Retinal pigment epithelial cell (primary cell): Measurements from ENCODE around the gene EIF3D.

ENCODE experiments used
- DNase-seq: peaks from one replicate; pipeline ENCODE4 v3.0.0-alpha.2; 2010; ENCODE audit warnings: low read depth
- H3K4me3 ChIP-seq: 2 replicates; pipeline ENCODE4 v1.5.1; 2011; ENCODE audit warnings: mild to moderate bottlenecking, low read length, control low read depth, moderate library complexity
- TF ChIP-seq, protein P1 (sequence below): conservative IDR thresholded peaks from 2 replicates; pipeline ENCODE4 v1.5.1; 2011; ENCODE audit warnings: low read depth, low read length, control low read depth, inconsistent platforms

Gene EIF3D

DNA sequence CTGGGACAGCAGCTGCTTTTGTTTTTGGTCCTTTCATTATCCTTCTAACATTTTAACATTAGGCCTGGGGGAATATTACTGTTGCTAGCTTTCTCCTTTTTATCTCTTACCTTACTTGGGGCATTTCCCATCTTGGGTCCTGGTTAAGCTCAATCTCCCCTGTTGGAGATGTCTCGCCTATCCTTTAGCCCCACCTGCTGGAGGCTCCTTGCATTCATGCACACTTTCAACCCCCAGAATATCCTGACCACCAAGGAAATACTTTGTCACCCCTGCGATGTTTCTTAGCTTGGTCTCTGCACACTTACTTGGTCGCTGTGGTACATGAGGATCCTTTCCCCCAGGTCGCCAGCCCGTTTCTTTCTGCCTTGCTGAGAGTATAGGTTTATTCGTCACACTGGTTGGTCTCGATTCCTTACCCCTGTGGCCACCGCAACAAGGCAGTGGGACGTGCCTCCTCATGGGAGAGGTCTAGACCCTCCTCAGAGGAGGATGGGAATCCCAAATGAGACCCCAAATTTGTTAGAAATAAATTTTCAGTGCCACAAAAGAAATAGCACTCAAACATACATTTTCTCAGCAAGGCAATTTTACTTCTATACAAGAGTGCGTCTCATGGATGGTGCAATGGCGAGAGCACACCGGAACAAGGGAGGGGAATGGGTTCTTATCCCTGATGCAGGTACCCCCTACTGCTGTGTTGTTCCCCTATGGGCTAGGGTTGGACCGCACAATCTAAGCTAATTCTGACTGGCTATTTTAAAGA lies 42.2 kb downstream of the EIF3D start:
- DNase-seq = no peak
- TF ChIP-seq, protein P1, sequence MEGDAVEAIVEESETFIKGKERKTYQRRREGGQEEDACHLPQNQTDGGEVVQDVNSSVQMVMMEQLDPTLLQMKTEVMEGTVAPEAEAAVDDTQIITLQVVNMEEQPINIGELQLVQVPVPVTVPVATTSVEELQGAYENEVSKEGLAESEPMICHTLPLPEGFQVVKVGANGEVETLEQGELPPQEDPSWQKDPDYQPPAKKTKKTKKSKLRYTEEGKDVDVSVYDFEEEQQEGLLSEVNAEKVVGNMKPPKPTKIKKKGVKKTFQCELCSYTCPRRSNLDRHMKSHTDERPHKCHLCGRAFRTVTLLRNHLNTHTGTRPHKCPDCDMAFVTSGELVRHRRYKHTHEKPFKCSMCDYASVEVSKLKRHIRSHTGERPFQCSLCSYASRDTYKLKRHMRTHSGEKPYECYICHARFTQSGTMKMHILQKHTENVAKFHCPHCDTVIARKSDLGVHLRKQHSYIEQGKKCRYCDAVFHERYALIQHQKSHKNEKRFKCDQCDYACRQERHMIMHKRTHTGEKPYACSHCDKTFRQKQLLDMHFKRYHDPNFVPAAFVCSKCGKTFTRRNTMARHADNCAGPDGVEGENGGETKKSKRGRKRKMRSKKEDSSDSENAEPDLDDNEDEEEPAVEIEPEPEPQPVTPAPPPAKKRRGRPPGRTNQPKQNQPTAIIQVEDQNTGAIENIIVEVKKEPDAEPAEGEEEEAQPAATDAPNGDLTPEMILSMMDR = peak; percentile 72
- no peak overlapping the region for H3K4me3 ChIP-seq

DNA sequence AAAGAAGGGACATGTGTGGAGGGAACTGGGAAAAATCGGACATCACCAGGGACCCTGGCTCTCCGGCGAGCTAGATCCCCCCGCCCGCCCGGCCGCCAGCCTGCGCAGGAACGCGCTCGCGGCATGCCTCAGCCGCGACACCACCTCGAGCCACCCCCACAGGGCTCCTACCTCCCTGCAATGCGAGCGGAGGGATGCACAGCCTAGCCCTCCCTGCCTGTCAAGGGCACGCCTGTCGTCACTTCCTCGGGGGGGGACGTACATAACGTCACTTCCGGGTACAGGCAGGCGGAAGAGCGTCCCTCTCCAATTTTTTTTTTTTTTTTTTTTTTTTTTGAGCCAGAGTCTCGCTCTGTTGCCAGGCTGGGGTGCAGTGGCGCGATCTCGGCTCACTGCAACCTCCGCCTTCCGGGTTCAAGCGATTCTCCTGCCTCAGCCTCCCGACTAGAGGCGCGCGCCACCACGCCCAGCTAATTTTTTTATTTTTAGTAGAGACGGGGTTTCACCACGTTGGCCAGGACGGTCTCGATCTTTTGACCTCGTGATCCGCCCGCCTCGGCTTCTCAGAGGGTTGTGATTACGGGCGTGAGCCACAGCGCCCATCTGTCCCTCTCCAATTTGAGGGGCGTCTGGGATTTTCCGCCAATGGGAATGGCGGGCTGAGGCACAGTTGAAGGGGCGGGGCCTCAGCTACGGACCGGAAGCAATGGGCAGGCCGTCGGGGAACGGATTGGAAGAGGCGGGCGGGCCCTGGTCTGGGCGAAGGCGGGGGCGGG lies 47.4 kb downstream of the EIF3D start, which contains the start of gene TXN2:
TXN2 (minus strand) TSS at position 248 of the 776 bp plus-strand sequence. CDS start 803 bp downstream, outside the sequence.
- peak; percentile 83 for DNase-seq
- H3K4me3 ChIP-seq = peak within 1 kb of the TSS; percentile 73
- TF ChIP-seq, protein P1 = no peak

DNA sequence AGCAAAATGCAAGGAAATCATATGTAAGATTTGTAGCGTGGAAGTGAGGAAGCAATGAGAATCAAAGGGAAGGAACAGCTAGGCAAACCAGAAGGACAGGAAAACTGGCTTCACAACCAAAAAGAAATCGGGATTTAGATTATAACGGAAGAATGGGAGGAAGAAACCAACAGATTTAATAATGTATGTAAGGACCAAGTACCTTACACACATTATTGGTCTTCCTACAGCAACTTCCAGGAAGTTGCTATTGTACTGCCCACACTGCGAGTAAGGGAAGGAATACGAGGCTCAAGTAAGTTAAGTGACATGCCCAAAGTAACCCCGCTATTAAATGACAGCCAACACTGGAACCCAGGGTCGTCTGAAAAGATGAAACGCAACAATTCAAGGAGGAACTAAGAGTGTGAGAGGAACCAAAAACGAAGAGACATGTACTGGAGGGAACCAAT lies 48.0 kb downstream of the EIF3D start:
- TF ChIP-seq, protein P1 = no peak
- DNase-seq = no peak
- H3K4me3 ChIP-seq = peak overlapping the region; percentile 73

DNA sequence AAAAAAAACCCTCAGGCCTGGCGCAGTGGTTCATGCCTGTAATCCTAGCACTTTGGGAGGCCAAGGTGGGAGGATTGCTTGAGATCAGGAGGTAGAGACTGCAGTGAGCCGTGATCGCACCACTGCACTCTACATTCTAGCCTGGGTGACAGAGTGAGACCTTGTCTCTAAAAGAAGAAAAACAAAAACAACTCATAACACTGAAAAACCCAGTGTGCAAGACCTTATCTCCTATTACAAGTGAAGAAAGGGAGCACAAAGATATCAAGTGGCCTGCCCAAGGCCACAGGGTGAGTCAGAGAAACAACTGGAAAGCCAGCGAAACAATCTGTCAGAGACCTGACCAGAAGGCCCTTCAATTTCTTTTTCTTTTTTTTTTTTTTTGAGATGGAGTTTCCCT lies 50.0 kb downstream of the EIF3D start:
- H3K4me3 ChIP-seq = no peak overlapping the region
- DNase-seq = no peak
- TF ChIP-seq, protein P1 = no peak

DNA sequence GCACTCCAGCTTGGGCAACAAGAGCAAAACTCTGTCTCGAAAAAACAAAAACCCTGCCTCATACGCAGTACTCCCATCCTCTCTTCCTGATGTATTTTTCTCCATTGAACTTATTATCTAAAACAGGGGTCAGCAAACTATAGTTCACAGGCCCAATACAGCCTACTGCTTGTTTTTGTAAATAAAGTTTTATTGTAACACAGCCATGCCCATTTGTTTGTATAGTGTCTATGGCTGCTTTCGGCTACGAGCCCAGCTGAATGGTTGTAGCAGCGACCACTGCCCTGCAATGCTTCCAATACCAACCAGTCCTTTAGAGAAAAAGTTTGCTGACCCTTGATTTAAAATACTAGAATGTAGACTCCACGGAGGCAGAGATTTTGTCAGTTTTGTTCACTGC lies 53.6 kb downstream of the EIF3D start:
- DNase-seq = no peak
- H3K4me3 ChIP-seq = no peak overlapping the region
- TF ChIP-seq, protein P1 = no peak

DNA sequence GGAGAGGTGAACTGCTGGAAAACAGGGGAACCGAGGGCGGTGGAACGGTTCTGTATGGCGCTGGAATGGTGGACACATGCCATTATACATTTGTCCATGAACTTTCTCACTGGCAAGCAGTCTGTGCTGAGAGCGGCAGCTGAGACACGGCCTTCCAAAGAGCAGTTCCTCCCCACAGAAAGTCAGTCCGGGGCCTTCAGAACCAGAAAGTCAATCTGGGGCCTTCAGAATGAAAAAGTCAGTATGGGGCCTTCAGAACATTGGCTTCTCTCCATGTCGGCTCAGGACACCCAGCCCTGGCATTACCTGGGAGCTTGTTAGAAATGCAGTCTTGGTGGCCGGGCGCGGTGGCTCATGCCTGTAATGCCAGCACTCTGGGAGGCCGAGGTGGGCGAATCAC lies 56.3 kb downstream of the EIF3D start:
- H3K4me3 ChIP-seq = no peak overlapping the region
- DNase-seq = no peak

More for the DNA sequence above, 56.3 kb downstream of the EIF3D start:
- TF ChIP-seq, protein P1 = no peak
